ENCODE results near the gene KHDC4.
"Not testable (repeated sequence)": the region's sequence is repeated elsewhere in the genome, so short reads cannot be mapped to it uniquely, and the experiment has no call there.

The KHDC4 gene

DNA sequence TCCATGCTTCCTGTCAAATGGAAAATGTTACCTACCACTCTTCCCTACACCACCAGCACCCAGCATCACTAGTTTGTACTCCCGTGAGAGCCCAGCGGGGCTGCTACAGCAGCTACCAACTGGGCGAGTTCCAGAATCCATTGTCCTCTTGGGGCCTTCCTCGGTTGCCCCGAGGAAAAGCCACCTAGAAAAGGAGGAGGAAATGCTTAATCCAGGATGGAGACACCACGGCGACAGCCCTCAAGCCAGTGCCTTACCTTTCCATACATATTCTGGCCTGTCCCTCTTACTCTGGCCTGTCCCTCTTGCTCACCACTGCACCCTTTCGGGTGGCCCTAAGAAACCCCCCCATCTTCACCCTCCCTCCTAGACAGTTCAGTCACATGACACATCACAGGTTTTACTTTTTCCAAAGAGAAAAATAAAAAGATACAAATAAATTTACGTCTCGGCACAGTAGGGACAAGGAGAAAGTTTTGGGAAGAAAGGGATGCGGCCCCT is 23.5 kb downstream of the KHDC4 start:
- Mint-ChIP-seq H3K4me3 (peak overlapping the region; percentile 92), H3K27me3 (no peaks in the 10 kb centered on the region), H3K36me3 (peaks cover 8% of the 10 kb centered on the region), H3K4me1 (peaks cover 28% of the 10 kb centered on the region), H3K9me3 (no peaks in the 10 kb centered on the region), H3K27ac (peak overlapping the region; percentile 85)

- H3K4me3 Mint-ChIP-seq: peak overlapping the region; percentile 92
- no peaks in the 10 kb centered on the region for H3K9me3 Mint-ChIP-seq
- no peaks in the 10 kb centered on the region for H3K27me3 Mint-ChIP-seq
- peaks cover 8% of the 10 kb centered on the region for H3K36me3 Mint-ChIP-seq
- peak overlapping the region; percentile 87 for H3K27ac Mint-ChIP-seq
- H3K4me1 Mint-ChIP-seq: peaks cover 28% of the 10 kb centered on the region
Observed at GRCh38 chr1:155909894-155910293, 24.3 kb downstream of the KHDC4 start.

- no peak overlapping the region for H3K4me3 Mint-ChIP-seq
- no peaks in the 10 kb centered on the region for H3K27me3 Mint-ChIP-seq
- H3K9me3 Mint-ChIP-seq: no peaks in the 10 kb centered on the region
- no peak overlapping the region for H3K27ac Mint-ChIP-seq
- peaks cover 3% of the 10 kb centered on the region for H3K36me3 Mint-ChIP-seq
- peaks cover 8% of the 10 kb centered on the region for H3K4me1 Mint-ChIP-seq
Observed at GRCh38 chr1:155904261-155904660, 30.0 kb downstream of the KHDC4 start.

GRCh38 chr1:155900161-155900560 is 34.1 kb downstream of the KHDC4 start:
- no peaks in the 10 kb centered on the region for H3K9me3 Mint-ChIP-seq
- peaks cover 10% of the 10 kb centered on the region for H3K4me1 Mint-ChIP-seq
- no peak overlapping the region for H3K4me3 Mint-ChIP-seq
- H3K27ac Mint-ChIP-seq: no peak overlapping the region
- peaks cover 8% of the 10 kb centered on the region for H3K36me3 Mint-ChIP-seq
- no peaks in the 10 kb centered on the region for H3K27me3 Mint-ChIP-seq

DNA sequence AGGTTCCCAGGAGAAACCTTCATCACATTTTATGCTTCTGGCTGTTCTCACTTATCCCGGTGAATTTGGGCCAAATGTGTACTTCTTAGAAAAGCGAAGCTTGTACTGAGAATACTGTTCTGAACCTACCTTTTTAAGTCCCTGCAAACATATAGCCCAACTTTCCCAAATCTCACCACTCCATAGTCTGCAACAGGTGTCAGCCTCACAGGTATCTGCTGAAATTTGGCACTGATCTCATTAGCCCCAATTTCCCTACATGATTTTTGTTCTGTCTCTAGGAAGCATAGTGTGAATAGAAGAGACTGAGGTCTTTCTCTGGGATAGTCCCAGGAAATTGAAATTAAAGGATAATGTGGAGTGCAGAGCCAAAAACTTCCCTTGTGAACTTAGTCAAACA is 34.5 kb downstream of the KHDC4 start:
- peaks cover 10% of the 10 kb centered on the region for H3K4me1 Mint-ChIP-seq
- no peaks in the 10 kb centered on the region for H3K9me3 Mint-ChIP-seq
- no peak overlapping the region for H3K27ac Mint-ChIP-seq
- peaks cover 8% of the 10 kb centered on the region for H3K36me3 Mint-ChIP-seq
- no peak overlapping the region for H3K4me3 Mint-ChIP-seq
- no peaks in the 10 kb centered on the region for H3K27me3 Mint-ChIP-seq

DNA sequence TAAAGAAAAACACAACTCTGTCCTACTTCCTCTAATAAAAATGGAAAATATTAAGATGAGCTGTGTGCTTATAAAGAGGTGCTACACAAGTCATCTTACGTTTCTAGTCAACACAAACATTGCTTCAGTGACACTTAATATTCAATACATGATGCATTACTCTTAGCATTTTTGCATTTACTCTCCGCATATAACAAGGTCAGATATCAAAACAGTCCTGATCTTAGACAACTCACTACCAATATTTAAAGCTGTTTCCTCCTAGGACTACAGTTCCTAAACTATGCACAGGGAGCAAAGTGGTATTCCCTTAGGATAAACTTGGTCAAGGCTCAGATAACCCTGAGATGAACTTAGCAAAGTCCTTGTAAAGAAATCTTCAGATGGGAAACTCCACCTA is 35.3 kb downstream of the KHDC4 start:
- no peak overlapping the region for H3K4me3 Mint-ChIP-seq
- no peaks in the 10 kb centered on the region for H3K9me3 Mint-ChIP-seq
- H3K4me1 Mint-ChIP-seq: peaks cover 8% of the 10 kb centered on the region
- H3K27ac Mint-ChIP-seq: no peak overlapping the region
- H3K36me3 Mint-ChIP-seq: peaks cover 6% of the 10 kb centered on the region
- H3K27me3 Mint-ChIP-seq: no peaks in the 10 kb centered on the region

GRCh38 chr1:155897746-155898145 is 36.5 kb downstream of the KHDC4 start:
- Mint-ChIP-seq H3K9me3 (no peaks in the 10 kb centered on the region), H3K4me1 (peaks cover 18% of the 10 kb centered on the region), H3K27ac (peak overlapping the region; percentile 65), H3K27me3 (no peaks in the 10 kb centered on the region), H3K4me3 (no peak overlapping the region), H3K36me3 (peaks cover 6% of the 10 kb centered on the region)

DNA sequence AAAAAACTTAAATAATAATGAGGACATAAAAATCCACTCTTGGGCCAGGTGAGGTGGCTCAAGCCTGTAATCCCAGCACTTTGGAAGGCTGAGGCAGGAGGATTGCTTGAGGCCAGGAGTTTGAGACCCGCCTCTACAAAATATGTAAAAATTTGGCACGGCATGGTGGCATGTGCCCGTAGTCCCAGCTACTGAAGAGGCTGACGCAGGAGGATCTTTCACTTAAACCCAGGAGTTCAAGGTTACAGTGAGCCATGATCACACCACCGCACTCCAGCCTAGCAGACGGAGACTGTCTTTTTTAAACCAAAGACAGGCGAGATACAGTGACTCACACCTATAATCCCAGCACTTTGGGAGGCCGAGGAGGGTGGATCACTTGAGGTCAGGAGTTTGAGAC is 37.7 kb downstream of the KHDC4 start:
- peaks cover 18% of the 10 kb centered on the region for H3K4me1 Mint-ChIP-seq
- H3K27ac Mint-ChIP-seq, H3K27me3 Mint-ChIP-seq, H3K9me3 Mint-ChIP-seq, H3K36me3 Mint-ChIP-seq, H3K4me3 Mint-ChIP-seq: not testable (repeated sequence)

DNA sequence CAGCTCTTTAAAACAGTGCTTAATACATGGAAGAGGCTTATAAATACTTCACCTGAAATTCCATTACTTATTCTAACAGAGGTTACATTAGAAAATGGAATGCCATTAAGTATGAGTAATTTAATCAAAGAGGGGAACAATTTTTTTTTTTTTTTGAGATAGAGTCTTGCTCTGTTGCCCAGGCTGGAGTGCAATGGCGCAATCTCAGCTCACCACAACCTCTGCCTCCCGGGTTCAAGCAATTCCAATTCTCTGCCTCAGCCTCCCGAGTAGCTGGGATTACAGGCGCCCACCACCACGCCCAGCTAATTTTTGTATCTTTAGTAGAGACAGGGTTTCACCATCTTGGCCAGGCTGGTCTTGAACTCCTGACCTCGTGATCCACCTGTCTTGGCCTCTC is 38.6 kb downstream of the KHDC4 start:
- not testable (repeated sequence) for H3K27ac Mint-ChIP-seq, H3K9me3 Mint-ChIP-seq, H3K27me3 Mint-ChIP-seq, H3K4me3 Mint-ChIP-seq, H3K36me3 Mint-ChIP-seq
- peaks cover 18% of the 10 kb centered on the region for H3K4me1 Mint-ChIP-seq

DNA sequence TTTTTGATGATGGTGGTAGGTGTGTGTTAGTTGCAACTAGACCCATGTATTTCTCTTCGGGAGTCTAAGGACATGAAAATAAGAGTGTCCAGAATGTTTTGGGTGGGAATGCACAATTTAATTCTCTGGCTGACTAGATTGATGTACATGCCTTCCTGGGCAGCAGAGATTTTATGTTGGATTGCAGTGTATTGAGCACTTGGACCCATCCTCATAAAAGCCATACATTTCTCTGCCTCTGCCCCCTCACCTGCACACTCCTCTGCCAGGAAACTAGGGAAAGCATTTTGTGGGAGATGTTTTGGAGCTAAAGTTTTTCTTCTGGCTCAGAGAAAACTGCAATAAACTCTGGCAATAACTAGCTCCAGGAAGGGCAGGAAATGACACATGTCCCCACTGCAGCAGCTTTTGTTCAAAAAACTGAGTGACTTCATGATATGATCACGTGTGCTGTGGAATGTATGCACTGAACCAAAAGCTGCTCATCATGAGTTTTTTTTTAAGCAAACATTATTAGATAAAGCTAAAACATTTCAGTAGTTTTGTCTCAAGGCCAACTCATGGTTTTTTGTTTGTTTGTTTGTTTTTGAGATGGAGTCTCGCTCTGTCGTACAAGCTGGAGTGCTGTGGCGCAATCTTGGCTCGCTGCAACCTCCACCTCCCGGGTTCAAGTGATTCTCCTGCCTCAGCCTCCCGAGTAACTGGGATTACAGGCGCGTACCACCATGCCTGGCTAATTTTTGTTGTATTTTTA is 40.6 kb downstream of the KHDC4 start:
- Mint-ChIP-seq H3K4me1 (peaks cover 18% of the 10 kb centered on the region), H3K27ac (no peak overlapping the region), H3K4me3 (no peak overlapping the region), H3K27me3 (no peaks in the 10 kb centered on the region), H3K36me3 (peaks cover 5% of the 10 kb centered on the region), H3K9me3 (no peaks in the 10 kb centered on the region)

DNA sequence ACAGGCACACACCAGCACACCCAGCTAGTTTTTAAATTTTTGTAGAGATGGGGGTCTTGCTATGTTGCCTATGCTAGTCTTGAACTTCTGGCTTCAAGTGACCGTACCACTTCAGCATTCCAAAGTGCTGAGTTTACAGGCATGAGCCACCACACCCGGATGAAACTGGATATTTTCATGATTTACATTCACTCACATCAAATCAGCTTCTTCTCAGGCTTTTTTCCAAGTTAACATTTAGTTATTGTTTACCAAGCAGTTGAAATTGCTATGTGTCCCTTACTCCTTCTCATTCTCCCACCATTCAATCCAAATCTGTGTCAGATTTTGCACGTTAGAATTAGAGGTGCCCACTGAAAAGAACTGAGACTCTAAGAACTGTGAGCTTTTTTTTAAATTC is 41.4 kb downstream of the KHDC4 start:
- Mint-ChIP-seq H3K9me3 (no peaks in the 10 kb centered on the region), H3K4me3 (no peak overlapping the region), H3K27ac (no peak overlapping the region), H3K4me1 (peaks cover 15% of the 10 kb centered on the region), H3K36me3 (peaks cover 3% of the 10 kb centered on the region), H3K27me3 (no peaks in the 10 kb centered on the region)

GRCh38 chr1:155890251-155890650 is 44.0 kb downstream of the KHDC4 start:
- Mint-ChIP-seq H3K27ac (no peak overlapping the region), H3K27me3 (no peaks in the 10 kb centered on the region), H3K36me3 (no peaks in the 10 kb centered on the region), H3K9me3 (no peaks in the 10 kb centered on the region), H3K4me1 (peaks cover 11% of the 10 kb centered on the region), H3K4me3 (no peak overlapping the region)

DNA sequence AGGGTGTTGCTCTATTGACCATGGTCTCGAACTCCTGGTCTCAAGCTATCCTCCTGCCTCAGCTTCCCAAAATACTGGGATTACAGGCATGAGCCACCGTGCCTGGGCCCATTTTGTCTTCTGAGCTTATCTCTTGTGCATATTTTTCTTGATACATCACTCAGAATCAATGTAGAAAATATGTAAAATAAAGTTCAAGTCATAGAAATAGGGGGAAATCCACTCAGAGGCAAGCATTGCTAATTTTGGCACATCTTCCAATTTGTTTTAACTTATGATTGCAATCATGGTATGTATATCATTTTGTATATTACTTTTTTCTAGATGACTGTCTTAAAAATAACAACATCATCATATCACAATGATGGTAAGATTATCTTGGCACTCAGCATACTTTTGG is 44.6 kb downstream of the KHDC4 start:
- H3K27me3 Mint-ChIP-seq: no peaks in the 10 kb centered on the region
- no peak overlapping the region for H3K4me3 Mint-ChIP-seq
- peaks cover 11% of the 10 kb centered on the region for H3K4me1 Mint-ChIP-seq
- H3K9me3 Mint-ChIP-seq: no peaks in the 10 kb centered on the region
- H3K36me3 Mint-ChIP-seq: no peaks in the 10 kb centered on the region
- H3K27ac Mint-ChIP-seq: no peak overlapping the region

GRCh38 chr1:155888481-155888880 is 45.7 kb downstream of the KHDC4 start:
- Mint-ChIP-seq H3K4me1 (peaks cover 6% of the 10 kb centered on the region), H3K27ac (no peak overlapping the region), H3K9me3 (no peaks in the 10 kb centered on the region), H3K36me3 (no peaks in the 10 kb centered on the region), H3K27me3 (no peaks in the 10 kb centered on the region), H3K4me3 (no peak overlapping the region)

DNA sequence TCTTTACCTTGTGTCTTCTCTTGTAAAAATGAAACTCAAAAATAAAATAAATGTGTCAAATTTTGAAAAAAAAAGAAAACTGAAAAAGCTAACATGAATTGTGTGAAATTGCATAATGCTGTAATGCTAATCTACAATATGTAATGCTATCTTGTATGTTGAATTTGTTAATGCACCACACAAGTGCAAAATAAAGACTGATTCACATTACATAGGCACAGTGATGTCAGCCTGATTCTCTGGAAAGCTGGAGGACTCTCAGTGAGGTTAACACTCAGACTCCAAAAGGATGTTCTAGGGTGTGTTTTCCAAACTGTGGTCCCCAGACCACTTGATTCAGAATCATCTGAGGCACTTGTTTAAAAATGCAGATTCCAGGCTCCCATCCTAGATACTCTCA is 49.2 kb downstream of the KHDC4 start:
- H3K4me1 Mint-ChIP-seq: no peaks in the 10 kb centered on the region
- H3K27me3 Mint-ChIP-seq: no peaks in the 10 kb centered on the region
- H3K4me3 Mint-ChIP-seq: no peak overlapping the region
- H3K9me3 Mint-ChIP-seq: no peaks in the 10 kb centered on the region
- H3K27ac Mint-ChIP-seq: no peak overlapping the region
- no peaks in the 10 kb centered on the region for H3K36me3 Mint-ChIP-seq

- H3K27ac Mint-ChIP-seq: no peak overlapping the region
- H3K36me3 Mint-ChIP-seq: no peaks in the 10 kb centered on the region
- no peaks in the 10 kb centered on the region for H3K27me3 Mint-ChIP-seq
- no peak overlapping the region for H3K4me3 Mint-ChIP-seq
- H3K9me3 Mint-ChIP-seq: no peaks in the 10 kb centered on the region
- no peaks in the 10 kb centered on the region for H3K4me1 Mint-ChIP-seq
Observed at GRCh38 chr1:155884031-155884960, 49.9 kb downstream of the KHDC4 start.
